ENCODE measurements around the gene RASAL1.

DNA sequence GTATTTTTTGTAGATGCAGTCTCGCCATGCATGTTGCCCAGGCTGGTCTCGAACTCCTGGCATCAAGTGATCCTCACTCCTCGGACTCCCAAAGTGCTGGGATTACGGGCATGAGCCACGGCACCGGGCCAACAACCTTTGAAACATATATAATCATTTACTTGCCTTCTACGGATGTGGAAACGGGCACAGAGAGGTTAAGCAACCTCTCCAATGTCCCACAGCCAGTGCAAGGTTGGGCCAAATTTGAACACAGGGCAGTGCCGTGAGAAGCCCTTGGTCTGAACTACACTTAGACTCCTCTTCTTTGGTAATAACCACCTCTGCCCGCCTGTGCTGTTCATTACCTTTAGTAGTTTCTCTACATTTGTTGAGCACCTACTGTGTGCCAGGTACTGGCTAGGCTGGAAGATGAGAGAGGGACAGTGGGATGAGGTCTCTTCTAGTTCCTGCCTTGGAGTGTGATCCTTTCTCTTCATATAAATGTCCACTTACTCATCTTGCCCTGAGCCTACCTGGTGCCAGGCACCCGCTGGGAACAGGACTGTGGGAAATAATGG lies 47.5 kb upstream of the RASAL1 start:
- TF ChIP-seq TAF1 (IDR thresholded peaks at IDR 0.05; ENCODE audit: low read depth) (no peak), EP300 (IDR thresholded peaks at IDR 0.05; ENCODE audit: borderline replicate concordance) (no peak), TEAD4 (IDR thresholded peaks at IDR 0.05) (no peak), CREB1 (IDR thresholded peaks at IDR 0.05; ENCODE audit: low read depth) (no peak), TCF12 (IDR thresholded peaks at IDR 0.05; ENCODE audit: low read depth) (no peak), EGR1 (IDR thresholded peaks at IDR 0.05) (no peak), YY1 (IDR thresholded peaks at IDR 0.05; ENCODE audit: low read depth) (no peak), CEBPB (IDR thresholded peaks at IDR 0.05) (no peak), FOXM1 (IDR thresholded peaks at IDR 0.05; ENCODE audit: borderline replicate concordance, low read depth) (no peak), RAD21 (IDR thresholded peaks at IDR 0.05; ENCODE audit: low read depth) (no peak), ZBTB7A (IDR thresholded peaks at IDR 0.05; ENCODE audit: low read depth) (no peak)
- TF ChIP-seq, protein P1, sequence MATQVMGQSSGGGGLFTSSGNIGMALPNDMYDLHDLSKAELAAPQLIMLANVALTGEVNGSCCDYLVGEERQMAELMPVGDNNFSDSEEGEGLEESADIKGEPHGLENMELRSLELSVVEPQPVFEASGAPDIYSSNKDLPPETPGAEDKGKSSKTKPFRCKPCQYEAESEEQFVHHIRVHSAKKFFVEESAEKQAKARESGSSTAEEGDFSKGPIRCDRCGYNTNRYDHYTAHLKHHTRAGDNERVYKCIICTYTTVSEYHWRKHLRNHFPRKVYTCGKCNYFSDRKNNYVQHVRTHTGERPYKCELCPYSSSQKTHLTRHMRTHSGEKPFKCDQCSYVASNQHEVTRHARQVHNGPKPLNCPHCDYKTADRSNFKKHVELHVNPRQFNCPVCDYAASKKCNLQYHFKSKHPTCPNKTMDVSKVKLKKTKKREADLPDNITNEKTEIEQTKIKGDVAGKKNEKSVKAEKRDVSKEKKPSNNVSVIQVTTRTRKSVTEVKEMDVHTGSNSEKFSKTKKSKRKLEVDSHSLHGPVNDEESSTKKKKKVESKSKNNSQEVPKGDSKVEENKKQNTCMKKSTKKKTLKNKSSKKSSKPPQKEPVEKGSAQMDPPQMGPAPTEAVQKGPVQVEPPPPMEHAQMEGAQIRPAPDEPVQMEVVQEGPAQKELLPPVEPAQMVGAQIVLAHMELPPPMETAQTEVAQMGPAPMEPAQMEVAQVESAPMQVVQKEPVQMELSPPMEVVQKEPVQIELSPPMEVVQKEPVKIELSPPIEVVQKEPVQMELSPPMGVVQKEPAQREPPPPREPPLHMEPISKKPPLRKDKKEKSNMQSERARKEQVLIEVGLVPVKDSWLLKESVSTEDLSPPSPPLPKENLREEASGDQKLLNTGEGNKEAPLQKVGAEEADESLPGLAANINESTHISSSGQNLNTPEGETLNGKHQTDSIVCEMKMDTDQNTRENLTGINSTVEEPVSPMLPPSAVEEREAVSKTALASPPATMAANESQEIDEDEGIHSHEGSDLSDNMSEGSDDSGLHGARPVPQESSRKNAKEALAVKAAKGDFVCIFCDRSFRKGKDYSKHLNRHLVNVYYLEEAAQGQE (IDR thresholded peaks at IDR 0.05; ENCODE audit: low read depth) = no peak
- TF ChIP-seq, protein P2, sequence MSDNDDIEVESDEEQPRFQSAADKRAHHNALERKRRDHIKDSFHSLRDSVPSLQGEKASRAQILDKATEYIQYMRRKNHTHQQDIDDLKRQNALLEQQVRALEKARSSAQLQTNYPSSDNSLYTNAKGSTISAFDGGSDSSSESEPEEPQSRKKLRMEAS (IDR thresholded peaks at IDR 0.05) = no peak

Measured in Ishikawa (cell line).